Caco-2 (cell line): Measurements from ENCODE around the gene SMARCA2. TPM values are rescaled to one million over a fixed set of nuclear protein-coding genes. Genes with fewer than 3 reads are reported as not detected.

Experiments
- BruUV-seq: library from RNA; stranded (reverse); fragments of 400-500 nt; replicated peaks from 2 replicates; lab custom pipeline; 2021; lab: Mats Ljungman, UMichigan
- CTCF ChIA-PET: fragments of 300-600 bp; sonication (Branson Sonifier 250); formaldehyde crosslinking; loops from one replicate; lab custom pipeline; 2022; ENCODE audit warnings: antibody characterized with exemption; lab: Charles Lee
- POLR2A ChIA-PET: fragments of 300-600 bp; sonication (Branson Sonifier 250); formaldehyde crosslinking; loops from one replicate; lab custom pipeline; 2022; ENCODE audit warnings: antibody characterized with exemption; lab: Charles Lee
- DNase-seq, 2 experiments: peaks; one replicate each; pipeline versions ENCODE4 v3.0.0 to v3.0.0-alpha.2; 2020 to 2022
- H3K27me3 ChIP-seq: replicated peaks from 2 replicates; pipeline ENCODE4 v1.6.0; 2011; ENCODE audit warnings: low read length; ENCODE audit not compliant: control insufficient read depth, insufficient read depth
- H3K36me3 ChIP-seq: 2 replicates; pipeline ENCODE4 v1.5.1; 2011; ENCODE audit warnings: low read length; ENCODE audit not compliant: control insufficient read depth, insufficient read depth
- H3K4me1 ChIP-seq: fragments of 250-450 bp; sonication (Bioruptor Pico); 2 replicates; pipeline ENCODE4 v1.5.1; 2020; ENCODE audit warnings: mild to moderate bottlenecking
- H3K4me3 ChIP-seq: 2 replicates; pipeline ENCODE4 v1.5.1; 2011; ENCODE audit warnings: low read depth, mild to moderate bottlenecking, control low read depth, low read length
- H3K9me3 ChIP-seq: fragments of 250-450 bp; sonication (Bioruptor Pico); 2 replicates; pipeline ENCODE4 v1.5.1; 2020; ENCODE audit warnings: mild to moderate bottlenecking, moderate library complexity
- H3K27ac Mint-ChIP-seq: one replicate; pipeline ENCODE4 v1.8.0; 2022; ENCODE audit warnings: mixed read lengths; ENCODE audit not compliant: unreplicated experiment
- H3K27me3 Mint-ChIP-seq: one replicate; pipeline ENCODE4 v1.8.0; 2022; ENCODE audit warnings: mixed read lengths; ENCODE audit not compliant: insufficient read depth, unreplicated experiment
- H3K36me3 Mint-ChIP-seq: one replicate; pipeline ENCODE4 v1.8.0; 2022; ENCODE audit warnings: mild to moderate bottlenecking, mixed read lengths; ENCODE audit not compliant: insufficient read depth, unreplicated experiment
- H3K4me1 Mint-ChIP-seq: one replicate; pipeline ENCODE4 v1.8.0; 2022; ENCODE audit warnings: low read depth, mixed read lengths; ENCODE audit not compliant: unreplicated experiment
- H3K4me3 Mint-ChIP-seq: one replicate; pipeline ENCODE4 v1.8.0; 2022; ENCODE audit warnings: mild to moderate bottlenecking, moderate library complexity, mixed read lengths; ENCODE audit not compliant: unreplicated experiment
- H3K9me3 Mint-ChIP-seq: one replicate; pipeline ENCODE4 v1.8.0; 2022; ENCODE audit warnings: mixed read lengths; ENCODE audit not compliant: unreplicated experiment
- CTCF ChIP-seq, 2 experiments: fragments of 200-600 bp in 1 of 2; IDR thresholded peaks; 1 replicate in 1 of 2; 2 replicates in 1 of 2; pipeline versions ENCODE4 v1.5.1 to v1.8.0; 2011 to 2022; ENCODE audit warnings: antibody characterized with exemption in 1 of 2, control low read depth in 1 of 2, inconsistent platforms in 1 of 2, low read depth in 1 of 2, low read length in 1 of 2, mild to moderate bottlenecking in 1 of 2, moderate library complexity in 1 of 2; ENCODE audit not compliant: insufficient read depth in 1 of 2, severe bottlenecking in 1 of 2, unreplicated experiment in 1 of 2
- intact Hi-C: fragments of 100-400 bp; cut with micrococcal nuclease; formaldehyde crosslinking; loops from one replicate; pipeline ENCODE4 v1.10.0; 2022; ENCODE audit not compliant: unreplicated experiment
- total RNA-seq: library from RNA; stranded (reverse); gene quantifications from 2 replicates; pipeline ENCODE4 v1.2.3, GENCODE V29; 2022

Gene SMARCA2
- total RNA-seq, 1 experiment from 2014 or later, result 13.5 TPM

GRCh38 chr9:1978941-1979340 lies 36.2 kb upstream of the SMARCA2 start:
- H3K36me3 ChIP-seq, result no peaks in the 10 kb centered on the region
- Mint-ChIP-seq H3K27me3 (no peaks in the 10 kb centered on the region), H3K4me1 (no peaks in the 10 kb centered on the region), H3K36me3 (no peaks in the 10 kb centered on the region), H3K4me3 (no peak overlapping the region), H3K27ac (no peak overlapping the region), H3K9me3 (no peaks in the 10 kb centered on the region)
- no peaks in the 10 kb centered on the region for H3K27me3 ChIP-seq
- POLR2A ChIA-PET, result no interaction called here
- intact Hi-C loops, result no loop called here
- H3K4me3 ChIP-seq, result no peak overlapping the region
- CTCF ChIA-PET, result no interaction called here
- no peaks in the 10 kb centered on the region for H3K9me3 ChIP-seq
- no peaks in the 10 kb centered on the region for H3K4me1 ChIP-seq
- DNase-seq, result no peak
- BruUV-seq, result no TSS peak
- no peak for TF ChIP-seq CTCF (IDR thresholded peaks at IDR 0.05; ENCODE audit: insufficient read depth in 1 of 2, low read depth in 1 of 2, low read length in 1 of 2, severe bottlenecking in 1 of 2, unreplicated experiment in 1 of 2)

- Mint-ChIP-seq H3K27me3 (no peaks in the 10 kb centered on the region), H3K4me3 (no peak overlapping the region), H3K4me1 (no peaks in the 10 kb centered on the region), H3K27ac (no peak overlapping the region), H3K36me3 (no peaks in the 10 kb centered on the region), H3K9me3 (no peaks in the 10 kb centered on the region)
- Histone ChIP-seq H3K36me3 (no peaks in the 10 kb centered on the region), H3K4me1 (no peaks in the 10 kb centered on the region), H3K9me3 (no peaks in the 10 kb centered on the region), H3K27me3 (no peaks in the 10 kb centered on the region), H3K4me3 (no peak overlapping the region)
- BruUV-seq, result no TSS peak
- no peak for DNase-seq
- POLR2A ChIA-PET, result no interaction called here
- intact Hi-C loops, result no loop called here
- no peak for TF ChIP-seq CTCF (IDR thresholded peaks at IDR 0.05; ENCODE audit: insufficient read depth in 1 of 2, low read depth in 1 of 2, low read length in 1 of 2, severe bottlenecking in 1 of 2, unreplicated experiment in 1 of 2)
- CTCF ChIA-PET, result no interaction called here
These were observed 35.3 kb upstream of the SMARCA2 start for GRCh38 chr9:1979741-1980367.

GRCh38 chr9:1980387-1980786 lies 34.8 kb upstream of the SMARCA2 start:
- Mint-ChIP-seq H3K9me3 (no peaks in the 10 kb centered on the region), H3K4me1 (no peaks in the 10 kb centered on the region), H3K27me3 (no peaks in the 10 kb centered on the region), H3K36me3 (no peaks in the 10 kb centered on the region), H3K4me3 (no peak overlapping the region), H3K27ac (no peak overlapping the region)
- Histone ChIP-seq H3K4me3 (no peak overlapping the region), H3K36me3 (no peaks in the 10 kb centered on the region), H3K27me3 (no peaks in the 10 kb centered on the region), H3K4me1 (no peaks in the 10 kb centered on the region), H3K9me3 (no peaks in the 10 kb centered on the region)
- DNase-seq, result no peak
- no TSS peak for BruUV-seq
- POLR2A ChIA-PET, result no interaction called here
- TF ChIP-seq CTCF (IDR thresholded peaks at IDR 0.05; ENCODE audit: insufficient read depth in 1 of 2, low read depth in 1 of 2, low read length in 1 of 2, severe bottlenecking in 1 of 2, unreplicated experiment in 1 of 2), result no peak
- intact Hi-C loops, result no loop called here
- CTCF ChIA-PET, result no interaction called here
